ENCODE data around the gene ABCB9.
"Not testable (repeated sequence)": the region's sequence is repeated elsewhere in the genome, so short reads cannot be mapped to it uniquely, and the experiment has no call there.

The ABCB9 gene

GRCh38 chr12:122895320-122895703 is 71.0 kb downstream of the ABCB9 start:
- no peak for DNase-seq (ENCODE audit: low spot score)

GRCh38 chr12:122894193-122895121 is 71.8 kb downstream of the ABCB9 start:
- DNase-seq (ENCODE audit: low spot score): no peak

GRCh38 chr12:122893208-122894153 is 72.8 kb downstream of the ABCB9 start:
- DNase-seq (ENCODE audit: low spot score): no peak

DNA sequence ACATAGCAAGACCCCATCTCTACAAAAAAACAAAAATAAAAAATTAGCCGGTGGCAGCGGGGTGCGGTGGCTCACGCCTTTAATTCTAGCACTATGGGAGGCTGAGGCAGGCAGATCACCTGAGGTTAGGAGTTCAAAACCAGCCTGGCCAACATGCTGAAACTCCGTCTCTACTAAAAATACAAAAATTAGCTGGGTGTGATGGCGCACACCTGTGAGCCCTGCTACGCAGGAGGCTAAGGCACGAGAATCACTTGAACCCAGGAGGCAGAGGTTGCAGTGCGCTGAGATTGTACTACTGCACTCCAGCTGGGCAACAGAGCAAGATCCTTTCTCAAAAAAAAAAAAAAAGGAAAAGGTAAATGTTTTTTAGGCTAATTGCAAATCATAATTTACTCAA is 73.5 kb downstream of the ABCB9 start:
- not testable (repeated sequence) for DNase-seq (ENCODE audit: low spot score)

GRCh38 chr12:122891661-122892525 is 74.4 kb downstream of the ABCB9 start:
- no peak for DNase-seq (ENCODE audit: low spot score)

- DNase-seq (ENCODE audit: low spot score): no peak
These were observed 76.3 kb downstream of the ABCB9 start for GRCh38 chr12:122889761-122890520.

GRCh38 chr12:122888232-122888752 is 78.0 kb downstream of the ABCB9 start:
- peak; percentile 77 for DNase-seq (ENCODE audit: low spot score)

DNA sequence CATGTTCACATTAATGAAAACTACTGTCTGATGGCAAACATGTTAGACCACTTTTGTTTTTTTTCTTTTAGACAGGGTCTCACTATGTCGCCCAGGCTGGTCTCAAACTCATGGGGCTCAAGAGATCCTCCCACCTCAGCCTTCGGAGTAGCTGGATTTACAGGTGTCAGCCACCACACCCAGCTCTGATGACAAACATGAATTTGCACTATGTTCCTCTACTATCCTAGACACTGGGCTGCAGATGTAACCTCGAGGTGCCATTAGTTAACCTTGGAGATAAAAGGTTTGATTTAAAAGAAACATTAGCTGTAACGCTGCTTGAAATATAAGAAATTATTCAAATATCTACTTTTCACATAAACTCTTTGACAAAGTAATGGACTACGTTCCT is 78.4 kb downstream of the ABCB9 start:
- DNase-seq (ENCODE audit: low spot score): no peak

- DNase-seq (ENCODE audit: low spot score): peak; percentile 61
These were observed 79.1 kb downstream of the ABCB9 start for GRCh38 chr12:122886851-122887818.

DNA sequence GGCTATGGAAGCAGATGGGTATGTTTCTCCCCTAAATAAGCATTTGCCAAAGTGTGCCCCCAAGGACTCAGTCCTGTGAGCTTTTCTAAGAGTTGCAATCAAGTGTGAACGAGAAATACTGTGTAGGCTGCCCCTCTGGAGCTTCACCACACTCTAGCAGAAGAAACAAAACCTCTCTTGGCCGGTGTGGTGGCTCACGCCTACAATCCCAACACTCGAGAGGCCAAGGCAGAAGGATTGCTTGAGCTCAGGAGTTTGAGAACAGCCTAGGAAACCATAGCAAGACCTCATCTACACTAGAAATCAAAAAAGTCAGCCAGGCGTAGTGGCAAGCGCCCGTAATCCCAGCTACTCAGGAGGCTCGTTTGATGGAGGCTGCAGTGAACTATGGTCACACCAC is 80.1 kb downstream of the ABCB9 start:
- no peak for DNase-seq (ENCODE audit: low spot score)

- DNase-seq (ENCODE audit: low spot score): no peak
These were observed 81.4 kb downstream of the ABCB9 start for GRCh38 chr12:122884860-122885259.

- DNase-seq (ENCODE audit: low spot score): no peak
These were observed 82.0 kb downstream of the ABCB9 start for GRCh38 chr12:122884091-122884826.

- no peak for DNase-seq (ENCODE audit: low spot score)
These were observed 83.2 kb downstream of the ABCB9 start for GRCh38 chr12:122882908-122883558.

- no peak for DNase-seq (ENCODE audit: low spot score)
These were observed 85.6 kb downstream of the ABCB9 start for GRCh38 chr12:122880668-122881067.

GRCh38 chr12:122880155-122880667 is 86.1 kb downstream of the ABCB9 start:
- no peak for DNase-seq (ENCODE audit: low spot score)

Measured in kidney capillary endothelial cell (primary cell).